Measurements from ENCODE around the gene MT4. TPM values are rescaled to one million over a fixed set of nuclear protein-coding genes. Genes with fewer than 3 reads are reported as not detected.

The MT4 gene
- total and polyA plus RNA-seq, 2 donors (not counting 3 experiments of a cell fraction or from before 2014, with no cell fraction given) = not detected

GRCh38 chr16:56613706-56614105 lies 48.8 kb downstream of the MT4 start:
- no peak for FAIRE-seq
- POLR2A ChIA-PET = interaction anchor here (1.5 kb wide), 1 partner anchor 12 kb away, joined by 4 read pairs; the partner anchor contains the start of gene MT1E
- intact Hi-C loops (cut with micrococcal nuclease) = no loop called here
- Histone ChIP-seq H4K20me1 (replicated peaks; ENCODE audit: control insufficient read depth, extremely low read depth, insufficient read depth, low read length) (no peaks in the 10 kb centered on the region), H3K4me2 (ENCODE audit: insufficient read depth, low read length) (peak overlapping the region; percentile 74), H3K27me3 (ENCODE audit: control insufficient read depth in 2 of 2, insufficient read depth in 2 of 2, low read length in 2 of 2) (no peaks in the 10 kb centered on the region), H3K4me1 (ENCODE audit: control insufficient read depth, extremely low read depth, insufficient read depth, low read length) (peaks cover 76% of the 10 kb centered on the region), H3K9me3 (replicated peaks; ENCODE audit: control insufficient read depth, insufficient read depth, low read length) (no peaks in the 10 kb centered on the region), H3K4me3 (replicated peaks in 1 of 3; ENCODE audit: insufficient read depth in 1 of 3, low read depth in 1 of 3, low read length in 3 of 3) (peak overlapping the region in 1 of 3 experiments; percentile 55), H3K9me1 (replicated peaks; ENCODE audit: control insufficient read depth, extremely low read depth, insufficient read depth, low read length) (no peaks in the 10 kb centered on the region), H3K27ac (ENCODE audit: insufficient read depth, low read depth, low read length) (peak overlapping the region; percentile 80), H2AFZ (ENCODE audit: low read depth, low read length) (no peak overlapping the region), H3K79me2 (ENCODE audit: control insufficient read depth, insufficient read depth, low read length) (peaks cover 25% of the 10 kb centered on the region), H3K9ac (replicated peaks; ENCODE audit: extremely low read depth, insufficient read depth, low read length) (no peak overlapping the region), H3K36me3 (ENCODE audit: control insufficient read depth in 2 of 2, extremely low read depth in 1 of 2, insufficient read depth in 2 of 2, low read length in 2 of 2) (no peaks in the 10 kb centered on the region)
- dilution Hi-C loops (cut with MboI; ENCODE audit: extremely low pct_ligation_motif_present, low sequenced_read_pairs) = no loop called here
- CTCF ChIA-PET = interaction anchor here (1.5 to 2.6 kb wide), 3 partner anchors 12 to 89 kb away, joined by 3 to 8 read pairs (median 6); partner anchors contain the start of gene MT1E
- no peak for DNase-seq (ENCODE audit: low read depth, low spot score)
- no TSS peak for BruUV-seq (replicated peaks)
- TF ChIP-seq MYC (IDR thresholded peaks at IDR 0.05; ENCODE audit: low read depth, low read length) = no peak
- no peak for TF ChIP-seq POLR2AphosphoS5 (IDR thresholded peaks at IDR 0.05; ENCODE audit: insufficient read depth, low read depth, low read length)
- no peak for TF ChIP-seq POLR2A (IDR thresholded peaks at IDR 0.05; ENCODE audit: low read depth, low read length)
- TF ChIP-seq EZH2 (IDR thresholded peaks at IDR 0.05; ENCODE audit: borderline replicate concordance, low read depth, low read length, severe bottlenecking) = no peak
- TF ChIP-seq JUN (IDR thresholded peaks at IDR 0.05; ENCODE audit: borderline replicate concordance, insufficient read depth, insufficient read length, low read depth) = no peak

DNA sequence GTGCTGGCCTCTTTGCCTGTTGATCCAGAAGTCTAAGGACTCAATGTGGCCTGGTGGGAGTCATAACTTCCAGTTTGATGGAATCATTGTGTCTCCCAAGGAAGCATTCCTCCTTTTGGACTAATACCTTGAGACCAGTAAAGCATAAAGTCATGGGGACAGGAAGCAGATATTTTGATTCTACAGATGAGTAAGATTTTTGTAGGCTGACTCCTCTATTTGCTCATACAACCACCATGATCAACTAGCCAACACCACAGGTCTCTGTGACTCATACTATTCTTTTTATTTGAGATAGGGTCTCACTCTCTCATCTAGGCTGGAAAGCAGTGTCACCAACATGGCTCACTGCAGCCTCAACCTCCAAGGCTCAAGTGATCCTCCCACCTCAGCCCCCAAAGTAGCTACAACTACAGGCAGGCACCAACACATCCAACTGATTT lies 49.7 kb downstream of the MT4 start:
- FAIRE-seq = peak; percentile 78
- BruUV-seq (replicated peaks) = no TSS peak
- Histone ChIP-seq H3K9ac (replicated peaks; ENCODE audit: extremely low read depth, insufficient read depth, low read length) (peak overlapping the region; percentile 6), H3K4me3 (replicated peaks in 1 of 3; ENCODE audit: insufficient read depth in 1 of 3, low read depth in 1 of 3, low read length in 3 of 3) (no peak overlapping the region), H3K27ac (ENCODE audit: insufficient read depth, low read depth, low read length) (peak overlapping the region; percentile 80), H2AFZ (ENCODE audit: low read depth, low read length) (no peak overlapping the region), H3K4me1 (ENCODE audit: control insufficient read depth, extremely low read depth, insufficient read depth, low read length) (peaks cover 77% of the 10 kb centered on the region), H3K79me2 (ENCODE audit: control insufficient read depth, insufficient read depth, low read length) (peaks cover 18% of the 10 kb centered on the region), H3K9me1 (replicated peaks; ENCODE audit: control insufficient read depth, extremely low read depth, insufficient read depth, low read length) (no peaks in the 10 kb centered on the region), H4K20me1 (replicated peaks; ENCODE audit: control insufficient read depth, extremely low read depth, insufficient read depth, low read length) (no peaks in the 10 kb centered on the region), H3K27me3 (ENCODE audit: control insufficient read depth in 2 of 2, insufficient read depth in 2 of 2, low read length in 2 of 2) (no peaks in the 10 kb centered on the region), H3K4me2 (ENCODE audit: insufficient read depth, low read length) (peak overlapping the region; percentile 74), H3K36me3 (ENCODE audit: control insufficient read depth in 2 of 2, extremely low read depth in 1 of 2, insufficient read depth in 2 of 2, low read length in 2 of 2) (no peaks in the 10 kb centered on the region), H3K9me3 (replicated peaks; ENCODE audit: control insufficient read depth, insufficient read depth, low read length) (no peaks in the 10 kb centered on the region)
- intact Hi-C loops (cut with micrococcal nuclease) (no loop called here), dilution Hi-C loops (cut with MboI; ENCODE audit: extremely low pct_ligation_motif_present, low sequenced_read_pairs) (no loop called here)
- ChIA-PET CTCF (interaction anchor here (0.7 to 2.0 kb wide), 3 partner anchors 11 to 88 kb away, joined by 3 to 6 read pairs (median 4); no protein-coding TSS in a partner anchor), POLR2A (interaction anchor here (1.5 kb wide), 1 partner anchor 11 kb away, joined by 4 read pairs; the partner anchor contains the start of gene MT1E)
- TF ChIP-seq FOS (IDR thresholded peaks at IDR 0.05; ENCODE audit: borderline replicate concordance, insufficient read depth, low read length) (peak; percentile 92), CTCF (IDR thresholded peaks at IDR 0.05; ENCODE audit: extremely low read depth in 1 of 2, insufficient read depth in 1 of 2, low read depth in 1 of 2, low read length in 2 of 2) (no peak), GATA2 (IDR thresholded peaks at IDR 0.05; ENCODE audit: insufficient read depth, insufficient read length, low read depth, low read length) (peak; percentile 56), POLR2AphosphoS5 (IDR thresholded peaks at IDR 0.05; ENCODE audit: insufficient read depth, low read depth, low read length) (peak; percentile 72), JUN (IDR thresholded peaks at IDR 0.05; ENCODE audit: borderline replicate concordance, insufficient read depth, insufficient read length, low read depth) (peak; percentile 60)
- peak; percentile 57 for DNase-seq (ENCODE audit: low read depth, low spot score)

Data from endothelial cell of umbilical vein (primary cell).